ENCODE measurements around the gene CIDEA. TPM values are rescaled to one million over a fixed set of nuclear protein-coding genes. Genes with fewer than 3 reads are reported as not detected.
A peak's percentile ranks its signal among the peaks of the same experiment; 100 is the strongest.

Gene CIDEA
- total and polyA plus RNA-seq, 2 donors (not counting 1 experiment from before 2014, with no cell fraction given): not detected

DNA sequence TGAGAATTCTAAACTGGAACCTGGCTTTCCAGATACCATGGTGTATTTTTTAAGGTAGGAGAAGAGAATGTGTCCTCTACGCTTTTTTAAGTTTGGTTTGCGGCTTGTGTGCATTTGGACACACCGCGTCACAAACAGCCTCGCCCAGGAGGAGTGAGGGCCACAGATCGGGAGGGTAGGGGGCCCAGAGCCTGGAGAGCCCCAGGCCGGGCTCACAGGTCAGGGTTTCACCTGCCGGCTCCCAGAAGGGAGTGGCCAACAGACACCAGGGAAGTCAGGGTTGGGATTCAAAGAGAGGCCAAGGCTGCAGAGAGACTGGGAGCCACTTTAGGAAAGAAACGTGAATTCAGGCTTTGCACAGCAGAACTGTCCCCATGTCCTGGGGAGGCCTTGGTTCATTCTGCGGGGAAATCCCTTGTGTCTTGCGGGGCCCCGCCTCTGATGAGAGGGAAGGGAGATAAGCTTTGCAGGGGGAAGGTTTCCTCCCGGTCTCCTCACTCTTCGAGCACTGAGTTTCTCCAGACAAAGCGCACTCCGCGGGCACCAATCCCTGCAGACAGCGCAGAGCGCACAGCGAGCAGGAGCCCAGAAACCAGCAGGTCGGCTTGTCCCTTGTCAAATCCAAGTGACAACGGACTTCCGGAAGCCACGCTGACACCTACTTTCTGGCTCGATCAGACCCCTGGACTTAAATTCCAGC, 51.9 kb downstream of the CIDEA start:
- Mint-ChIP-seq H3K4me3 (peak overlapping the region; percentile 96), H3K27ac (no peak overlapping the region), H3K9me3 (ENCODE audit: insufficient read depth) (peaks cover 3% of the 10 kb centered on the region), H3K4me1 (peaks cover 23% of the 10 kb centered on the region), H3K27me3 (peaks cover 28% of the 10 kb centered on the region)
- Histone ChIP-seq H3K79me2 (ENCODE audit: control insufficient read depth, insufficient read depth, low read length) (no peaks in the 10 kb centered on the region), H3K9me3 (ENCODE audit: control extremely low read depth in 1 of 3, control insufficient read depth in 2 of 3, insufficient read depth in 1 of 3, low read length in 2 of 3) (peaks cover 0 to 12% (median 0%) of the 10 kb centered on the region in 3 donors), H3K4me2 (replicated peaks; ENCODE audit: low read depth, low read length, poor library complexity, severe bottlenecking) (peak overlapping the region; percentile 86), H3K36me3 (replicated peaks in 1 of 2; ENCODE audit: control extremely low read depth in 1 of 2, control insufficient read depth in 1 of 2, extremely low read depth in 1 of 2, insufficient read depth in 2 of 2, low read length in 1 of 2) (no peaks in the 10 kb centered on the region), H3K4me1 (ENCODE audit: control insufficient read depth in 2 of 2, insufficient read depth in 2 of 2, low read length in 2 of 2) (peaks cover 15 to 32% of the 10 kb centered on the region in 2 donors), H3K9ac (ENCODE audit: low read length) (no peak overlapping the region), H3K27me3 (replicated peaks in 1 of 4; ENCODE audit: control extremely low read depth in 1 of 4, control insufficient read depth in 3 of 4, insufficient read depth in 4 of 4, low read length in 3 of 4) (peaks cover 0 to 22% (median 11%) of the 10 kb centered on the region in 4 experiments), H3K27ac (ENCODE audit: low read length in 2 of 2) (no peak overlapping the region), H2AFZ (ENCODE audit: insufficient read depth, low read depth, low read length, poor library complexity, severe bottlenecking) (no peak overlapping the region), H4K20me1 (ENCODE audit: control insufficient read depth, insufficient read depth, low read length, poor library complexity, severe bottlenecking) (no peaks in the 10 kb centered on the region), H3K4me3 (ENCODE audit: control extremely low read depth in 1 of 5, extremely low read depth in 1 of 5, insufficient read depth in 1 of 5, low read depth in 2 of 5, low read length in 4 of 5) (no peak overlapping the region)
- DNase-seq (no peak), ATAC-seq (ENCODE audit: low read depth) (no peak)
- ChIA-PET CTCF (no interaction called here), POLR2A (no interaction called here)
- intact Hi-C loops (cut with micrococcal nuclease): no loop called here
- 90% methylated on average over 24 of the region's 25 CpGs for WGBS (ENCODE audit: insufficient coverage)
- TF ChIP-seq, protein P1, sequence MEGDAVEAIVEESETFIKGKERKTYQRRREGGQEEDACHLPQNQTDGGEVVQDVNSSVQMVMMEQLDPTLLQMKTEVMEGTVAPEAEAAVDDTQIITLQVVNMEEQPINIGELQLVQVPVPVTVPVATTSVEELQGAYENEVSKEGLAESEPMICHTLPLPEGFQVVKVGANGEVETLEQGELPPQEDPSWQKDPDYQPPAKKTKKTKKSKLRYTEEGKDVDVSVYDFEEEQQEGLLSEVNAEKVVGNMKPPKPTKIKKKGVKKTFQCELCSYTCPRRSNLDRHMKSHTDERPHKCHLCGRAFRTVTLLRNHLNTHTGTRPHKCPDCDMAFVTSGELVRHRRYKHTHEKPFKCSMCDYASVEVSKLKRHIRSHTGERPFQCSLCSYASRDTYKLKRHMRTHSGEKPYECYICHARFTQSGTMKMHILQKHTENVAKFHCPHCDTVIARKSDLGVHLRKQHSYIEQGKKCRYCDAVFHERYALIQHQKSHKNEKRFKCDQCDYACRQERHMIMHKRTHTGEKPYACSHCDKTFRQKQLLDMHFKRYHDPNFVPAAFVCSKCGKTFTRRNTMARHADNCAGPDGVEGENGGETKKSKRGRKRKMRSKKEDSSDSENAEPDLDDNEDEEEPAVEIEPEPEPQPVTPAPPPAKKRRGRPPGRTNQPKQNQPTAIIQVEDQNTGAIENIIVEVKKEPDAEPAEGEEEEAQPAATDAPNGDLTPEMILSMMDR (IDR thresholded peaks at IDR 0.05): no peak
- TF ChIP-seq EZH2 (IDR thresholded peaks at IDR 0.05; ENCODE audit: borderline replicate concordance, insufficient read depth, low read depth, low read length, poor library complexity, severe bottlenecking): no peak

Data from B cell (primary cell).